Parathyroid adenoma (tissue), 2 donors: ENCODE results near the gene MAML1.

Experiments used
- H2AFZ ChIP-seq: fragments of 300-600 bp; sonication (generic); one replicate; pipeline ENCODE4 v1.7.0; 2017; ENCODE audit warnings: antibody characterized with exemption, mild to moderate bottlenecking
- H3K27ac ChIP-seq: fragments of 300-600 bp; sonication (generic); one replicate; pipeline ENCODE4 v1.7.0; 2017
- H3K27me3 ChIP-seq: fragments of 300-600 bp; sonication (generic); one replicate; pipeline ENCODE4 v1.7.0; 2017; ENCODE audit warnings: low read length; ENCODE audit not compliant: control insufficient read depth, insufficient read depth
- H3K36me3 ChIP-seq: fragments of 300-600 bp; sonication (generic); one replicate; pipeline ENCODE4 v1.7.0; 2017; ENCODE audit warnings: low read length; ENCODE audit not compliant: control insufficient read depth, insufficient read depth
- H3K4me1 ChIP-seq: fragments of 300-600 bp; sonication (generic); one replicate; pipeline ENCODE4 v1.7.0; 2017; ENCODE audit warnings: control low read depth
- H3K4me2 ChIP-seq: fragments of 300-600 bp; sonication (generic); one replicate; pipeline ENCODE4 v1.7.0; 2017; ENCODE audit warnings: low read length
- H3K4me3 ChIP-seq: fragments of 300-600 bp; sonication (generic); one replicate; pipeline ENCODE4 v1.7.0; 2017; ENCODE audit warnings: low read depth, low read length
- H3K79me2 ChIP-seq: fragments of 300-600 bp; sonication (generic); one replicate; pipeline ENCODE4 v1.7.0; 2017; ENCODE audit warnings: control low read depth
- H3K9ac ChIP-seq: fragments of 300-600 bp; sonication (generic); one replicate; pipeline ENCODE4 v1.7.0; 2017; ENCODE audit warnings: mild to moderate bottlenecking
- H3K9me3 ChIP-seq: fragments of 300-600 bp; sonication (generic); one replicate; pipeline ENCODE4 v1.7.0; 2017; ENCODE audit warnings: low read length; ENCODE audit not compliant: control insufficient read depth
- CTCF ChIP-seq: fragments of 300-600 bp; sonication (generic); IDR thresholded peaks from one replicate; pipeline ENCODE4 v1.7.0; 2017; ENCODE audit warnings: antibody characterized with exemption, mild to moderate bottlenecking
- donor health status: primary hyperparathyroidism.

MAML1 gene

GRCh38 chr5:179766726-179767455 is 34.3 kb downstream of the MAML1 start:
- peaks cover 21% of the 10 kb centered on the region for H3K4me1 ChIP-seq
- no peaks in the 10 kb centered on the region for H3K36me3 ChIP-seq
- H3K27ac ChIP-seq: no peak overlapping the region
- peaks cover 37% of the 10 kb centered on the region for H3K79me2 ChIP-seq
- no peak overlapping the region for H3K9ac ChIP-seq
- no peak for TF ChIP-seq CTCF
- H3K9me3 ChIP-seq: no peaks in the 10 kb centered on the region
- H3K4me2 ChIP-seq: no peak overlapping the region
- no peaks in the 10 kb centered on the region for H3K27me3 ChIP-seq
- H2AFZ ChIP-seq: no peak overlapping the region
- H3K4me3 ChIP-seq: no peak overlapping the region

- Histone ChIP-seq H3K9ac (no peak overlapping the region), H3K27me3 (no peaks in the 10 kb centered on the region), H3K9me3 (no peaks in the 10 kb centered on the region), H3K4me1 (peaks cover 15% of the 10 kb centered on the region), H3K4me2 (no peak overlapping the region), H3K4me3 (no peak overlapping the region), H3K27ac (no peak overlapping the region), H2AFZ (no peak overlapping the region), H3K79me2 (peaks cover 40% of the 10 kb centered on the region), H3K36me3 (no peaks in the 10 kb centered on the region)
- no peak for TF ChIP-seq CTCF
These were observed 35.0 kb downstream of the MAML1 start for GRCh38 chr5:179767496-179768100.

- H3K36me3 ChIP-seq: no peaks in the 10 kb centered on the region
- H3K79me2 ChIP-seq: peaks cover 43% of the 10 kb centered on the region
- no peak overlapping the region for H3K27ac ChIP-seq
- no peak overlapping the region for H3K4me2 ChIP-seq
- no peaks in the 10 kb centered on the region for H3K9me3 ChIP-seq
- H3K4me1 ChIP-seq: peaks cover 6% of the 10 kb centered on the region
- no peak for TF ChIP-seq CTCF
- no peak overlapping the region for H3K4me3 ChIP-seq
- no peaks in the 10 kb centered on the region for H3K27me3 ChIP-seq
- H2AFZ ChIP-seq: no peak overlapping the region
- no peak overlapping the region for H3K9ac ChIP-seq
These were observed 35.9 kb downstream of the MAML1 start for GRCh38 chr5:179768326-179769085.

- Histone ChIP-seq H3K27ac (no peak overlapping the region), H3K9me3 (no peaks in the 10 kb centered on the region), H3K79me2 (peaks cover 45% of the 10 kb centered on the region), H2AFZ (no peak overlapping the region), H3K4me2 (no peak overlapping the region), H3K4me3 (no peak overlapping the region), H3K36me3 (no peaks in the 10 kb centered on the region), H3K27me3 (no peaks in the 10 kb centered on the region), H3K4me1 (no peaks in the 10 kb centered on the region), H3K9ac (no peak overlapping the region)
- no peak for TF ChIP-seq CTCF
These were observed 36.6 kb downstream of the MAML1 start for GRCh38 chr5:179769271-179769670.
